ENCODE data around the gene VWC2L.

GRCh38 chr2:214557884-214558283 is 147.0 kb downstream of the VWC2L start:
- TF ChIP-seq CTCF (conservative IDR thresholded peaks at IDR 0.05), result no peak
- no peak for TF ChIP-seq EZH2 (IDR thresholded peaks at IDR 0.05; ENCODE audit: low read depth)
